ENCODE results near the gene IL10RA. TPM values are rescaled to one million over a fixed set of nuclear protein-coding genes. Genes with fewer than 3 reads are reported as not detected.

Gene IL10RA
- total and polyA plus RNA-seq, 3 donors from 2014 or later, result 3.6 to 12.8 (median 7.6) TPM

DNA sequence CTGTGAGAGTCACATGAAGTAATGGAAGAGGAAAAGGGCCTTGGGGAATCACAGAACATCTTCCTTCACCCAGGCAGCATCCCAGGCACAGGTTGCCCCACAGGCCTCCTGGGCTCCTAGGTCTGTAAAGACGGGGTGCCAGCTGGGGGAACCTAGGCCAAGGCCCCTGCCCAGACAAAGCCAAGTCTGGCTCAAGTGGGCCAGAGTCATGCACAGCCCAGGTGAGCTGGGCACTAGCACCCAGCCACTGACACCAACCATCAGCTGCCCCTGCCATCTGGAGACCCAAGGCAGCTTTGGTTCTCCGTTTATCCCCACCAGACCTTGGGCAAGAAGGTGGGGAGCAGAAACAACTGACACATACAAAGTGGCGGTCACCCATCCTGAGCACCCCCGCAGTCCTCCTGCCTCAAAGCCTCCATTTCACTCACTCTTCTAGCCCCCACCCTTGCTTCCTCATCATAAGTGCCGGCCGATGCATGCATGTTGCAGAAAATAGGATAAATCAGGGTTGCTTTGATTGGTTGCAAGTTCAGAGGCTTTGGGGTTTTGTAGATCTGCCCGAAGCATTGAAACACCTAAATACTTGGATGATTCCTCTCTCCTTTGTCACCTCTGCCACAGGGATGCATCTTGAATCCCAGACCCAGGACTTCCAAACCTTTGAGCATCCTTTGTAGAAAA is 64.2 kb downstream of the IL10RA start:
- intact Hi-C loops (cut with DNase I; ENCODE audit: low total_unique reads), result loop anchor here (10.0 kb wide), 2 partner anchors 106 to 246 kb away; no protein-coding TSS in a partner anchor
- TF ChIP-seq CTCF (IDR thresholded peaks at IDR 0.05) (no peak), POLR2A (IDR thresholded peaks at IDR 0.05) (no peak)
- H3K27me3 ChIP-seq, result no peaks in the 10 kb centered on the region
- peaks cover 2% of the 10 kb centered on the region for H3K4me1 ChIP-seq
- H3K27ac ChIP-seq, result no peak overlapping the region
- WGBS, 2 donors, result 92 to 97% methylated on average over 7 of the region's 7 CpGs
- no peak for DNase-seq
- no peaks in the 10 kb centered on the region for H3K9me3 ChIP-seq
- no peaks in the 10 kb centered on the region for H3K36me3 ChIP-seq (ENCODE audit: low read depth, missing control alignments)
- no peak overlapping the region for H3K4me3 ChIP-seq

Other genes starting within 250 kb of the IL10RA start
- gene DSCAML1, start 189.2 kb upstream of the IL10RA start, total RNA-seq, result 1 to 10 TPM; 3.0 to 6.1 TPM
- 1.6 TPM for gene DSCAML1, start 189.2 kb upstream of the IL10RA start, polyA plus RNA-seq (ENCODE audit: insufficient read depth, low read depth, low replicate concordance)
- 1 to 10 TPM; 5.3 to 7.6 TPM for gene FXYD2, start 161.7 kb upstream of the IL10RA start, total RNA-seq
- gene FXYD2, start 161.7 kb upstream of the IL10RA start, polyA plus RNA-seq (ENCODE audit: insufficient read depth, low read depth, low replicate concordance), result 8.3 TPM
- 100 to 1,000 TPM; 191 to 439 TPM for gene FXYD6, start 109.7 kb upstream of the IL10RA start, total RNA-seq
- gene FXYD6, start 109.7 kb upstream of the IL10RA start, polyA plus RNA-seq (ENCODE audit: insufficient read depth, low read depth, low replicate concordance), result 186 TPM
- gene TMPRSS13, start 57.0 kb upstream of the IL10RA start, total RNA-seq, result under 1 TPM; 0.74 to 0.87 TPM
- 0.91 TPM for gene TMPRSS13, start 57.0 kb upstream of the IL10RA start, polyA plus RNA-seq (ENCODE audit: insufficient read depth, low read depth, low replicate concordance)
- gene TMPRSS4, start 90.7 kb downstream of the IL10RA start, total RNA-seq, result 1 to 10 TPM; 1.2 to 1.3 TPM
- 4.3 TPM for gene TMPRSS4, start 90.7 kb downstream of the IL10RA start, polyA plus RNA-seq (ENCODE audit: insufficient read depth, low read depth, low replicate concordance)
- gene SMIM35, start 100.6 kb downstream of the IL10RA start, total RNA-seq, result under 1 TPM in 1 of 2 donors, not detected in 1; 0.19 TPM
- gene SMIM35, start 100.6 kb downstream of the IL10RA start, polyA plus RNA-seq (ENCODE audit: insufficient read depth, low read depth, low replicate concordance), result 0.17 TPM
- gene SCN4B, start 166.4 kb downstream of the IL10RA start, total RNA-seq, result 1 to 10 TPM; 1.9 to 2.0 TPM
- gene SCN4B, start 166.4 kb downstream of the IL10RA start, polyA plus RNA-seq (ENCODE audit: insufficient read depth, low read depth, low replicate concordance), result 4.9 TPM
- under 1 TPM; 0.24 to 0.43 TPM for gene SCN2B, start 190.2 kb downstream of the IL10RA start, total RNA-seq
- gene SCN2B, start 190.2 kb downstream of the IL10RA start, polyA plus RNA-seq (ENCODE audit: insufficient read depth, low read depth, low replicate concordance), result 0.70 TPM
- gene JAML, start 238.6 kb downstream of the IL10RA start, total RNA-seq, result 1 to 10 TPM; 1.9 to 3.5 TPM
- gene JAML, start 238.6 kb downstream of the IL10RA start, polyA plus RNA-seq (ENCODE audit: insufficient read depth, low read depth, low replicate concordance), result 9.7 TPM